HepG2 (cell line): ENCODE results near the gene PRKCZ. TPM values are rescaled to one million over a fixed set of nuclear protein-coding genes. Genes with fewer than 3 reads are reported as not detected.

Experiments
- IRF2 ChIP-seq: IDR thresholded peaks from 2 replicates; pipeline ENCODE4 v1.6.1; 2018; ENCODE audit warnings: missing genetic modification reagents, missing compliant biosample characterization
- KAT2B ChIP-seq: fragments of 150-350 bp; IDR thresholded peaks from 2 replicates; pipeline ENCODE4 v1.6.1; 2014; ENCODE audit warnings: low read depth, low read length, borderline replicate concordance
- KAT8 ChIP-seq: IDR thresholded peaks from 2 replicates; pipeline ENCODE4 v1.6.1; 2016; ENCODE audit warnings: missing genetic modification reagents, missing compliant biosample characterization
- MBNL3 ChIP-seq: fragments of 250-450 bp; sonication (Bioruptor Pico); conservative IDR thresholded peaks from 2 replicates; pipeline ENCODE4 v1.8.0; 2022; ENCODE audit warnings: mild to moderate bottlenecking, inconsistent platforms
- MEIS2 ChIP-seq: sonication (generic); formaldehyde crosslinking; IDR thresholded peaks from 2 replicates; pipeline ENCODE4 v1.9.0; 2021; ENCODE audit warnings: mild to moderate bottlenecking, missing genetic modification reagents
- NFKBIZ ChIP-seq: IDR thresholded peaks from 2 replicates; pipeline ENCODE4 v1.6.1; 2018; ENCODE audit warnings: missing genetic modification reagents, missing compliant biosample characterization
- NPAS2 ChIP-seq: sonication (generic); formaldehyde crosslinking; IDR thresholded peaks from 2 replicates; pipeline ENCODE4 v1.8.0; 2022; ENCODE audit warnings: mild to moderate bottlenecking, missing genetic modification reagents, borderline replicate concordance
- ZNF138 ChIP-seq: sonication (generic); formaldehyde crosslinking; IDR thresholded peaks from 2 replicates; pipeline ENCODE4 v1.5.0; 2020; ENCODE audit warnings: mild to moderate bottlenecking, low read depth, missing genetic modification reagents
- ZNF224 ChIP-seq: sonication (generic); formaldehyde crosslinking; IDR thresholded peaks from 2 replicates; pipeline ENCODE4 v1.5.0; 2020; ENCODE audit warnings: mild to moderate bottlenecking, missing genetic modification reagents
- ZNF546 ChIP-seq: sonication (generic); formaldehyde crosslinking; conservative IDR thresholded peaks from 2 replicates; pipeline ENCODE4 v1.8.1; 2023; ENCODE audit warnings: mild to moderate bottlenecking, missing genetic modification reagents
- polyA plus RNA-seq, 8 experiments: library from polyadenylated mRNA; depleted of rRNA in 3 of 8; stranded (reverse) in 7 of 8; unstranded in 1 of 8; fragments of >200 nt; fragmentation: Illumina TruSeq in 4 of 8; extraction: Trizol in 4 of 8; gene quantifications; 2 replicates each; pipeline versions ENCODE4 v1.2.1 to v1.2.3, GENCODE V29; 2011 to 2016; ENCODE audit warnings: low read depth in 4 of 8, missing spikeins in 1 of 8, mixed read lengths in 1 of 8; ENCODE audit not compliant: insufficient read depth in 1 of 8
- total RNA-seq, 5 experiments: library from RNA; depleted of rRNA; stranded (reverse); fragments of >200 nt; fragmentation: Illumina TruSeq; extraction: Trizol; gene quantifications; 2 replicates each; pipeline ENCODE4 v1.2.3, GENCODE V29; 2016; ENCODE audit warnings: low read depth in 1 of 5
- TF ChIP-seq, protein P1 (sequence below): sonication (generic); formaldehyde crosslinking; IDR thresholded peaks from 2 replicates; pipeline ENCODE4 v1.4.0; 2020; ENCODE audit warnings: missing genetic modification reagents, borderline replicate concordance
- TF ChIP-seq, protein P2 (sequence below): IDR thresholded peaks from 2 replicates; pipeline ENCODE4 v1.6.1; 2012; ENCODE audit warnings: low read length, improper control_type of control experiment
- TF ChIP-seq, protein P3 (sequence below): sonication (generic); formaldehyde crosslinking; IDR thresholded peaks from 2 replicates; pipeline ENCODE4 v1.8.0; 2022; ENCODE audit warnings: mild to moderate bottlenecking, missing genetic modification reagents, moderate library complexity
- TF ChIP-seq, protein P4 (sequence below): sonication (generic); formaldehyde crosslinking; IDR thresholded peaks from 2 replicates; pipeline ENCODE4 v1.4.0; 2020; ENCODE audit warnings: missing genetic modification reagents
- TF ChIP-seq, protein P5 (sequence below): sonication (generic); formaldehyde crosslinking; IDR thresholded peaks from 2 replicates; pipeline ENCODE4 v1.8.0; 2022; ENCODE audit warnings: mild to moderate bottlenecking, missing genetic modification reagents, moderate library complexity
- TF ChIP-seq, protein P6 (sequence below): sonication (generic); formaldehyde crosslinking; IDR thresholded peaks from 2 replicates; pipeline ENCODE4 v1.4.0; 2020; ENCODE audit warnings: missing genetic modification reagents, low read depth, mild to moderate bottlenecking, borderline replicate concordance
- TF ChIP-seq, protein P7 (sequence below): conservative IDR thresholded peaks from 2 replicates; pipeline ENCODE4 v1.6.1; 2018; ENCODE audit warnings: missing genetic modification reagents

PRKCZ gene
- total and polyA plus RNA-seq, 2 of the 13 experiments (the other 11 are each of a cell fraction or from before 2014, with no cell fraction given), result 34.7 to 85.2 TPM

DNA sequence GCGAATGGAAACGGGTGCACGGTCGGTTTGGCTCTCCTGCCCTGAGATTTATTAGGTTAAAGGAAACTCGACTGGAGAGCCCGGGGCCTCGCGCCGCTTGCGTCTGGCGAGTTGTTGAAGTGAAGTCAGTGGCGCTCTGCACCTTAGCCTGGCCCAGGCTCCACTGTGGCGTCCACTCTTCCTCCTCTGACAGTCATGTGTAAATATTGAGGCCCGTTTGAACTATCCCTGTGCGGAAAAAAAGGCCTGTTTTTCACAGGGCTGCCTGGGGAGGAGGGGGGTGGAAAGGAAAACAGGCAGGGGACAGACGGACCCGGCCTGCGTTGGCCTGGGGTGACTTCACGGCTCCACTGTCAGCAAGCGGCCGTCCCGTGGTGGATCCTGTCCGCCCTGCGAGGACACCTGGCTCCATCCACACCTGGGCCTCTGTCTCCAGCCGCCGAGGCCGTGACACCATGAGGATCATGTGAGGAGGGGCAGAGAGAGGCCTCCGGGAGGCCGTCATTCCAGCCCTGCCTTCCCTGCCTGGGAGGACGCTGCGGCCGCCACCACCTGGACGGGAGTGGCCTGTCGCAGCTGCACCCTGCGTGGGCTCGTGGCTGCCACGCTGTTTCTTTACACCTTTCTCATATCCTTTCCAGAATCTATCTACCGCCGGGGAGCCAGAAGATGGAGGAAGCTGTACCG lies 84.6 kb downstream of the PRKCZ start (continued):
- TF ChIP-seq, protein P1, sequence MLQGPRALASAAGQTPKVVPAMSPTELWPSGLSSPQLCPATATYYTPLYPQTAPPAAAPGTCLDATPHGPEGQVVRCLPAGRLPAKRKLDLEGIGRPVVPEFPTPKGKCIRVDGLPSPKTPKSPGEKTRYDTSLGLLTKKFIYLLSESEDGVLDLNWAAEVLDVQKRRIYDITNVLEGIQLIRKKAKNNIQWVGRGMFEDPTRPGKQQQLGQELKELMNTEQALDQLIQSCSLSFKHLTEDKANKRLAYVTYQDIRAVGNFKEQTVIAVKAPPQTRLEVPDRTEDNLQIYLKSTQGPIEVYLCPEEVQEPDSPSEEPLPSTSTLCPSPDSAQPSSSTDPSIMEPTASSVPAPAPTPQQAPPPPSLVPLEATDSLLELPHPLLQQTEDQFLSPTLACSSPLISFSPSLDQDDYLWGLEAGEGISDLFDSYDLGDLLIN (CRISPR knock-in tag), result no peak
- TF ChIP-seq KAT2B, result no peak
- TF ChIP-seq ZNF224 (CRISPR knock-in tag), result no peak
- TF ChIP-seq ZNF546, result peak; percentile 62; the same call in 1 of the 2 replicates
- TF ChIP-seq IRF2 (CRISPR knock-in tag), result peak; percentile 65; the same call in 1 of the 2 replicates
- TF ChIP-seq MBNL3 (CRISPR knock-in tag), result no peak
- no peak for TF ChIP-seq ZNF138 (CRISPR knock-in tag)
- TF ChIP-seq, protein P2, sequence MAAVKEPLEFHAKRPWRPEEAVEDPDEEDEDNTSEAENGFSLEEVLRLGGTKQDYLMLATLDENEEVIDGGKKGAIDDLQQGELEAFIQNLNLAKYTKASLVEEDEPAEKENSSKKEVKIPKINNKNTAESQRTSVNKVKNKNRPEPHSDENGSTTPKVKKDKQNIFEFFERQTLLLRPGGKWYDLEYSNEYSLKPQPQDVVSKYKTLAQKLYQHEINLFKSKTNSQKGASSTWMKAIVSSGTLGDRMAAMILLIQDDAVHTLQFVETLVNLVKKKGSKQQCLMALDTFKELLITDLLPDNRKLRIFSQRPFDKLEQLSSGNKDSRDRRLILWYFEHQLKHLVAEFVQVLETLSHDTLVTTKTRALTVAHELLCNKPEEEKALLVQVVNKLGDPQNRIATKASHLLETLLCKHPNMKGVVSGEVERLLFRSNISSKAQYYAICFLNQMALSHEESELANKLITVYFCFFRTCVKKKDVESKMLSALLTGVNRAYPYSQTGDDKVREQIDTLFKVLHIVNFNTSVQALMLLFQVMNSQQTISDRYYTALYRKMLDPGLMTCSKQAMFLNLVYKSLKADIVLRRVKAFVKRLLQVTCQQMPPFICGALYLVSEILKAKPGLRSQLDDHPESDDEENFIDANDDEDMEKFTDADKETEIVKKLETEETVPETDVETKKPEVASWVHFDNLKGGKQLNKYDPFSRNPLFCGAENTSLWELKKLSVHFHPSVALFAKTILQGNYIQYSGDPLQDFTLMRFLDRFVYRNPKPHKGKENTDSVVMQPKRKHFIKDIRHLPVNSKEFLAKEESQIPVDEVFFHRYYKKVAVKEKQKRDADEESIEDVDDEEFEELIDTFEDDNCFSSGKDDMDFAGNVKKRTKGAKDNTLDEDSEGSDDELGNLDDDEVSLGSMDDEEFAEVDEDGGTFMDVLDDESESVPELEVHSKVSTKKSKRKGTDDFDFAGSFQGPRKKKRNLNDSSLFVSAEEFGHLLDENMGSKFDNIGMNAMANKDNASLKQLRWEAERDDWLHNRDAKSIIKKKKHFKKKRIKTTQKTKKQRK, result no peak
- TF ChIP-seq NFKBIZ (CRISPR knock-in tag), result 0 out of 2 replicates have a peak, but pooled peaks have one; percentile 37
- TF ChIP-seq, protein P3, sequence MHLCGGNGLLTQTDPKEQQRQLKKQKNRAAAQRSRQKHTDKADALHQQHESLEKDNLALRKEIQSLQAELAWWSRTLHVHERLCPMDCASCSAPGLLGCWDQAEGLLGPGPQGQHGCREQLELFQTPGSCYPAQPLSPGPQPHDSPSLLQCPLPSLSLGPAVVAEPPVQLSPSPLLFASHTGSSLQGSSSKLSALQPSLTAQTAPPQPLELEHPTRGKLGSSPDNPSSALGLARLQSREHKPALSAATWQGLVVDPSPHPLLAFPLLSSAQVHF, result no peak
- TF ChIP-seq, protein P4, sequence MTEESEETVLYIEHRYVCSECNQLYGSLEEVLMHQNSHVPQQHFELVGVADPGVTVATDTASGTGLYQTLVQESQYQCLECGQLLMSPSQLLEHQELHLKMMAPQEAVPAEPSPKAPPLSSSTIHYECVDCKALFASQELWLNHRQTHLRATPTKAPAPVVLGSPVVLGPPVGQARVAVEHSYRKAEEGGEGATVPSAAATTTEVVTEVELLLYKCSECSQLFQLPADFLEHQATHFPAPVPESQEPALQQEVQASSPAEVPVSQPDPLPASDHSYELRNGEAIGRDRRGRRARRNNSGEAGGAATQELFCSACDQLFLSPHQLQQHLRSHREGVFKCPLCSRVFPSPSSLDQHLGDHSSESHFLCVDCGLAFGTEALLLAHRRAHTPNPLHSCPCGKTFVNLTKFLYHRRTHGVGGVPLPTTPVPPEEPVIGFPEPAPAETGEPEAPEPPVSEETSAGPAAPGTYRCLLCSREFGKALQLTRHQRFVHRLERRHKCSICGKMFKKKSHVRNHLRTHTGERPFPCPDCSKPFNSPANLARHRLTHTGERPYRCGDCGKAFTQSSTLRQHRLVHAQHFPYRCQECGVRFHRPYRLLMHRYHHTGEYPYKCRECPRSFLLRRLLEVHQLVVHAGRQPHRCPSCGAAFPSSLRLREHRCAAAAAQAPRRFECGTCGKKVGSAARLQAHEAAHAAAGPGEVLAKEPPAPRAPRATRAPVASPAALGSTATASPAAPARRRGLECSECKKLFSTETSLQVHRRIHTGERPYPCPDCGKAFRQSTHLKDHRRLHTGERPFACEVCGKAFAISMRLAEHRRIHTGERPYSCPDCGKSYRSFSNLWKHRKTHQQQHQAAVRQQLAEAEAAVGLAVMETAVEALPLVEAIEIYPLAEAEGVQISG, result peak; percentile 66
- TF ChIP-seq, protein P5, sequence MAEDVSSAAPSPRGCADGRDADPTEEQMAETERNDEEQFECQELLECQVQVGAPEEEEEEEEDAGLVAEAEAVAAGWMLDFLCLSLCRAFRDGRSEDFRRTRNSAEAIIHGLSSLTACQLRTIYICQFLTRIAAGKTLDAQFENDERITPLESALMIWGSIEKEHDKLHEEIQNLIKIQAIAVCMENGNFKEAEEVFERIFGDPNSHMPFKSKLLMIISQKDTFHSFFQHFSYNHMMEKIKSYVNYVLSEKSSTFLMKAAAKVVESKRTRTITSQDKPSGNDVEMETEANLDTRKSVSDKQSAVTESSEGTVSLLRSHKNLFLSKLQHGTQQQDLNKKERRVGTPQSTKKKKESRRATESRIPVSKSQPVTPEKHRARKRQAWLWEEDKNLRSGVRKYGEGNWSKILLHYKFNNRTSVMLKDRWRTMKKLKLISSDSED (CRISPR knock-in tag), result peak; percentile 45; the same call in 1 of the 2 replicates
- TF ChIP-seq, protein P6, sequence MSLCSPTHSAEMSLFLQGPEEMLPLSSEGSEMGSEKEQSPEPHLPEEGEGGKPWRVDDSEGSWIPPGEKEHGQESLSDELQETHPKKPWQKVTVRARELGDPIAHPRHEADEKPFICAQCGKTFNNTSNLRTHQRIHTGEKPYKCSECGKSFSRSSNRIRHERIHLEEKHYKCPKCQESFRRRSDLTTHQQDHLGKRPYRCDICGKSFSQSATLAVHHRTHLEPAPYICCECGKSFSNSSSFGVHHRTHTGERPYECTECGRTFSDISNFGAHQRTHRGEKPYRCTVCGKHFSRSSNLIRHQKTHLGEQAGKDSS (CRISPR knock-in tag), result no peak
- TF ChIP-seq MEIS2 (CRISPR knock-in tag), result 0 out of 2 replicates have a peak, but pooled peaks have one; percentile 43
- TF ChIP-seq KAT8, result no peak; the same call in 1 of the 2 replicates
- no peak for TF ChIP-seq NPAS2
- TF ChIP-seq, protein P7, sequence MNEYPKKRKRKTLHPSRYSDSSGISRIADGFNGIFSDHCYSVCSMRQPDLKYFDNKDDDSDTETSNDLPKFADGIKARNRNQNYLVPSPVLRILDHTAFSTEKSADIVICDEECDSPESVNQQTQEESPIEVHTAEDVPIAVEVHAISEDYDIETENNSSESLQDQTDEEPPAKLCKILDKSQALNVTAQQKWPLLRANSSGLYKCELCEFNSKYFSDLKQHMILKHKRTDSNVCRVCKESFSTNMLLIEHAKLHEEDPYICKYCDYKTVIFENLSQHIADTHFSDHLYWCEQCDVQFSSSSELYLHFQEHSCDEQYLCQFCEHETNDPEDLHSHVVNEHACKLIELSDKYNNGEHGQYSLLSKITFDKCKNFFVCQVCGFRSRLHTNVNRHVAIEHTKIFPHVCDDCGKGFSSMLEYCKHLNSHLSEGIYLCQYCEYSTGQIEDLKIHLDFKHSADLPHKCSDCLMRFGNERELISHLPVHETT (CRISPR knock-in tag), result no peak; the same call in 1 of the 2 replicates
